ENCODE measurements around the gene MAP3K14.

MAP3K14 gene

DNA sequence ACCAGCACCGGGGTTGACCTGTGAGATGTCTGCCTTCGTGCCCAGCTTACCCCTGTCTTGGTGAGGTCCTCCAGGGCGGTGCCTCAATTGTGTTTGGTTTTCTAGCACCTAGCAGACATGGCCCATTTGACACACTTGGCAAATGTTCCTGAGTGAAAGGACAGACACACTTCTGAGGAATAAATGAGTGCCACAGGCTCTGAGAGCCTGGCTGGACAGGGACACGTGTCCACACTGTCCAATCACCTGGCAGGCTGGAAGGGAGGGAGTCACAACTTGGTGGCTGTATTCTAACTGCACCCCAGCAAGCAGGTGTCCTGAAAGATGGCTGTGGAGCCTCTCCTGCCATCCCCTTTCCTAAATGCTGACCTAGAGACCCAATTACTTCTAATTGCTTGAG is 7.4 kb downstream of the MAP3K14 start:
- Histone ChIP-seq H2AFZ (ENCODE audit: low read length) (no peak overlapping the region), H3K9me2 (replicated peaks; ENCODE audit: low read depth, low read length) (no peaks in the 10 kb centered on the region), H4K20me1 (ENCODE audit: insufficient read depth, low read length, poor library complexity, severe bottlenecking) (no peaks in the 10 kb centered on the region), H3K4me3 (ENCODE audit: low read length, poor library complexity, severe bottlenecking) (no peak overlapping the region), H3K36me3 (ENCODE audit: insufficient read depth, low read length) (no peaks in the 10 kb centered on the region), H3K4me1 (ENCODE audit: insufficient read depth, low read length, poor library complexity, severe bottlenecking) (peaks cover 23% of the 10 kb centered on the region), H3F3A (ENCODE audit: low read depth) (no peaks in the 10 kb centered on the region), H3K27me3 (ENCODE audit: insufficient read depth, low read length, poor library complexity, severe bottlenecking) (no peaks in the 10 kb centered on the region), H3K9me3 (ENCODE audit: insufficient read depth, low read depth, low read length) (no peaks in the 10 kb centered on the region), H3K4me2 (ENCODE audit: low read depth, low read length, poor library complexity, severe bottlenecking) (no peak overlapping the region), H3K9ac (ENCODE audit: low read depth, low read length, poor library complexity, severe bottlenecking) (no peak overlapping the region), H3K79me2 (ENCODE audit: insufficient read depth, low read length) (peaks cover 50% of the 10 kb centered on the region)
- TF ChIP-seq CTCF (conservative IDR thresholded peaks at IDR 0.05; ENCODE audit: low read length) = no peak
- no peak for TF ChIP-seq EZH2phosphoT487 (IDR thresholded peaks at IDR 0.05; ENCODE audit: borderline replicate concordance)

- H3K4me1 ChIP-seq (ENCODE audit: insufficient read depth, low read length, poor library complexity, severe bottlenecking) = peaks cover 17% of the 10 kb centered on the region
- H3K79me2 ChIP-seq (ENCODE audit: insufficient read depth, low read length) = peaks cover 44% of the 10 kb centered on the region
Measured at GRCh38 chr17:45308840-45309239, 8.0 kb downstream of the MAP3K14 start.

GRCh38 chr17:45308016-45308365 is 8.8 kb downstream of the MAP3K14 start:
- H4K20me1 ChIP-seq (ENCODE audit: insufficient read depth, low read length, poor library complexity, severe bottlenecking) = no peaks in the 10 kb centered on the region
- H3K27me3 ChIP-seq (ENCODE audit: insufficient read depth, low read length, poor library complexity, severe bottlenecking) = no peaks in the 10 kb centered on the region
- H3K4me1 ChIP-seq (ENCODE audit: insufficient read depth, low read length, poor library complexity, severe bottlenecking) = peaks cover 10% of the 10 kb centered on the region
- H2AFZ ChIP-seq (ENCODE audit: low read length) = no peak overlapping the region
- H3K9me3 ChIP-seq (ENCODE audit: insufficient read depth, low read depth, low read length) = no peaks in the 10 kb centered on the region
- H3K9ac ChIP-seq (ENCODE audit: low read depth, low read length, poor library complexity, severe bottlenecking) = no peak overlapping the region
- H3K36me3 ChIP-seq (ENCODE audit: insufficient read depth, low read length) = no peaks in the 10 kb centered on the region
- H3K79me2 ChIP-seq (ENCODE audit: insufficient read depth, low read length) = peaks cover 36% of the 10 kb centered on the region; the same call in 1 of the 2 replicates
- H3K4me2 ChIP-seq (ENCODE audit: low read depth, low read length, poor library complexity, severe bottlenecking) = no peak overlapping the region
- H3F3A ChIP-seq (ENCODE audit: low read depth) = no peaks in the 10 kb centered on the region
- no peaks in the 10 kb centered on the region for H3K9me2 ChIP-seq (replicated peaks; ENCODE audit: low read depth, low read length)
- no peak overlapping the region for H3K4me3 ChIP-seq (ENCODE audit: low read length, poor library complexity, severe bottlenecking)
- TF ChIP-seq EZH2phosphoT487 (IDR thresholded peaks at IDR 0.05; ENCODE audit: borderline replicate concordance) (no peak), CTCF (conservative IDR thresholded peaks at IDR 0.05; ENCODE audit: low read length) (no peak)

More at GRCh38 chr17:45308840-45309239, 8.0 kb downstream of the MAP3K14 start:
- H3K9me3 ChIP-seq (ENCODE audit: insufficient read depth, low read depth, low read length) = no peaks in the 10 kb centered on the region
- no peaks in the 10 kb centered on the region for H4K20me1 ChIP-seq (ENCODE audit: insufficient read depth, low read length, poor library complexity, severe bottlenecking)
- H3K36me3 ChIP-seq (ENCODE audit: insufficient read depth, low read length) = no peaks in the 10 kb centered on the region
- H2AFZ ChIP-seq (ENCODE audit: low read length) = no peak overlapping the region
- H3K9me2 ChIP-seq (replicated peaks; ENCODE audit: low read depth, low read length) = no peaks in the 10 kb centered on the region
- no peak overlapping the region for H3K4me3 ChIP-seq (ENCODE audit: low read length, poor library complexity, severe bottlenecking)
- TF ChIP-seq CTCF (conservative IDR thresholded peaks at IDR 0.05; ENCODE audit: low read length) (no peak), EZH2phosphoT487 (IDR thresholded peaks at IDR 0.05; ENCODE audit: borderline replicate concordance) (no peak)
- H3F3A ChIP-seq (ENCODE audit: low read depth) = no peaks in the 10 kb centered on the region
- no peak overlapping the region for H3K9ac ChIP-seq (ENCODE audit: low read depth, low read length, poor library complexity, severe bottlenecking)
- H3K4me2 ChIP-seq (ENCODE audit: low read depth, low read length, poor library complexity, severe bottlenecking) = no peak overlapping the region
- no peaks in the 10 kb centered on the region for H3K27me3 ChIP-seq (ENCODE audit: insufficient read depth, low read length, poor library complexity, severe bottlenecking)
